A549 (cell line): ENCODE results near the gene TAF9B. TPM values are rescaled to one million over a fixed set of nuclear protein-coding genes. Genes with fewer than 3 reads are reported as not detected.
A peak's percentile ranks its signal among the peaks of the same experiment; 100 is the strongest.

Experiments
- ATAC-seq, 2 experiments: fragments of 200-7000 bp in 1 of 2; fragments of >200 bp in 1 of 2; cut with Nextera tagmentation in 1 of 2; cut with Tn5 transposase in 1 of 2; 3 replicates each; pipeline versions ENCODE4 v1.8.0 to v1.9.1; 2018 to 2020; ENCODE audit warnings: mild to moderate bottlenecking in 1 of 2, moderate library complexity in 1 of 2
- CTCF ChIA-PET: fragments of 300-600 bp; sonication (Branson Sonifier 250); formaldehyde crosslinking; extraction: SDS; loops from one replicate; lab custom pipeline; 2021; ENCODE audit warnings: antibody characterized with exemption, inconsistent platforms; lab: Yijun Ruan, JAX
- POLR2A ChIA-PET: fragments of 350-600 bp; formaldehyde crosslinking; extraction: SDS; loops from one replicate; lab custom pipeline; 2021; ENCODE audit warnings: antibody characterized with exemption, inconsistent platforms; lab: Yijun Ruan, JAX
- DNase-seq, 2 experiments: peaks; one replicate each; pipeline versions ENCODE4 v3.0.0 to v3.0.0-alpha.2; 2011 to 2016; ENCODE audit warnings: low read depth in 1 of 2, low spot score in 1 of 2
- FAIRE-seq: peaks from 2 replicates; lab custom pipeline; 2011; peaks lifted over from hg19 to GRCh38; lab: Jason Lieb, UNC
- H3K27ac ChIP-seq, 2 experiments: fragments of >200 bp; sonication (Bioruptor Twin); formaldehyde crosslinking; 3 replicates each; pipeline ENCODE4 v1.5.1; 2016 to 2017
- H3K4me1 ChIP-seq: fragments of >200 bp; sonication (Bioruptor Twin); formaldehyde crosslinking; 3 replicates; pipeline ENCODE4 v1.6.1; 2016
- H3K4me2 ChIP-seq: fragments of >200 bp; sonication (Bioruptor Twin); formaldehyde crosslinking; 3 replicates; pipeline ENCODE4 v1.6.1; 2016
- H3K4me3 ChIP-seq: fragments of >200 bp; sonication (Bioruptor Twin); formaldehyde crosslinking; 3 replicates; pipeline ENCODE4 v1.5.1; 2016
- H3K9me3 ChIP-seq: fragments of >200 bp; sonication (Bioruptor Twin); formaldehyde crosslinking; 3 replicates; pipeline ENCODE4 v1.6.1; 2016
- ATOH8 ChIP-seq: fragments of 250-450 bp; sonication (Bioruptor Pico); IDR thresholded peaks from 2 replicates; pipeline ENCODE4 v1.5.0; 2020; ENCODE audit warnings: low read depth, mild to moderate bottlenecking, moderate library complexity
- CBX8 ChIP-seq: fragments of 200-600 bp; sonication (generic); IDR thresholded peaks from 2 replicates; pipeline ENCODE4 v1.6.1; 2016
- CHD2 ChIP-seq: fragments of 150-350 bp; IDR thresholded peaks from 2 replicates; pipeline ENCODE4 v1.6.1; 2014; ENCODE audit warnings: low read length; ENCODE audit not compliant: partially characterized antibody
- E2F6 ChIP-seq: IDR thresholded peaks from 2 replicates; pipeline ENCODE4 v1.6.1; 2012; ENCODE audit warnings: low read depth, borderline replicate concordance
- EHMT2 ChIP-seq: fragments of 200-600 bp; sonication (generic); IDR thresholded peaks from 2 replicates; pipeline ENCODE4 v1.6.1; 2016; ENCODE audit warnings: antibody characterized with exemption, low read depth, mild to moderate bottlenecking, moderate library complexity
- FOXS1 ChIP-seq: fragments of 250-450 bp; sonication (Bioruptor Pico); IDR thresholded peaks from 2 replicates; pipeline ENCODE4 v1.5.0; 2020; ENCODE audit warnings: mild to moderate bottlenecking, moderate library complexity
- HEYL ChIP-seq: fragments of 250-450 bp; sonication (Bioruptor Pico); IDR thresholded peaks from 2 replicates; pipeline ENCODE4 v1.8.0; 2021; ENCODE audit warnings: mild to moderate bottlenecking, moderate library complexity
- HOXA7 ChIP-seq: fragments of 250-450 bp; sonication (Bioruptor Pico); IDR thresholded peaks from 2 replicates; pipeline ENCODE4 v1.5.0; 2020; ENCODE audit warnings: mild to moderate bottlenecking, moderate library complexity
- HOXB13 ChIP-seq: fragments of 250-450 bp; sonication (Bioruptor Pico); IDR thresholded peaks from 2 replicates; pipeline ENCODE4 v1.5.0; 2020; ENCODE audit warnings: low read depth, mild to moderate bottlenecking, moderate library complexity
- KDM1A ChIP-seq: fragments of 200-600 bp; sonication (generic); IDR thresholded peaks from 2 replicates; pipeline ENCODE4 v1.6.1; 2016; ENCODE audit warnings: low read depth, mild to moderate bottlenecking
- MAFK ChIP-seq: fragments of 450-650 bp; IDR thresholded peaks from 2 replicates; pipeline ENCODE4 v1.6.1; 2014; ENCODE audit not compliant: partially characterized antibody
- MYC ChIP-seq: IDR thresholded peaks from 2 replicates; pipeline ENCODE4 v1.6.1; 2012; ENCODE audit warnings: mild to moderate bottlenecking, inconsistent platforms, low read length, improper control_type of control experiment, borderline replicate concordance
- PBX3 ChIP-seq: IDR thresholded peaks from 2 replicates; pipeline ENCODE4 v1.6.1; 2012
- POLR2AphosphoS2 ChIP-seq: conservative IDR thresholded peaks from 2 replicates; pipeline ENCODE4 v1.6.1; 2012; ENCODE audit warnings: low read length, improper control_type of control experiment, inconsistent platforms
- REST ChIP-seq: fragments of 200-600 bp; sonication (generic); IDR thresholded peaks from 2 replicates; pipeline ENCODE4 v1.6.1; 2016; ENCODE audit warnings: antibody characterized with exemption, mild to moderate bottlenecking, moderate library complexity
- SREBF2 ChIP-seq: fragments of 450-650 bp; IDR thresholded peaks from 2 replicates; pipeline ENCODE4 v1.6.1; 2014; ENCODE audit warnings: mild to moderate bottlenecking, moderate library complexity
- TP53 ChIP-seq: fragments of 250-450 bp; sonication (Bioruptor Pico); IDR thresholded peaks from 2 replicates; pipeline ENCODE4 v1.5.0; 2021; ENCODE audit warnings: mild to moderate bottlenecking, moderate library complexity
- ZC3H11A ChIP-seq: fragments of 450-650 bp; IDR thresholded peaks from 2 replicates; pipeline ENCODE4 v1.6.1; 2014; ENCODE audit warnings: antibody characterized with exemption, mild to moderate bottlenecking
- ZNF302 ChIP-seq: fragments of 250-450 bp; sonication (Bioruptor Pico); IDR thresholded peaks from 2 replicates; pipeline ENCODE4 v1.9.0; 2021; ENCODE audit warnings: inconsistent platforms, mild to moderate bottlenecking, moderate library complexity
- WGBS: methylation state at CpG from one replicate; pipeline ENCODE4 v1.1.6; 2017; ENCODE audit errors: missing lambda C conversion rate; 5-methylcytosine and 5-hydroxymethylcytosine counted together
- polyA plus RNA-seq, 4 experiments: library from polyadenylated mRNA; depleted of rRNA in 3 of 4; stranded (reverse); fragments of >200 nt; fragmentation: RNase III in 1 of 4; extraction: RNeasy Plus Mini Kit Qiagen cat#74134 plus additional on column Dnase treatment in 1 of 4; gene quantifications; 2 replicates in 3 of 4; 3 replicates in 1 of 4; pipeline ENCODE4 v1.2.3, GENCODE V29; 2011 to 2017
- TF ChIP-seq, protein P1 (sequence below): fragments of >200 bp; sonication (Bioruptor Twin); formaldehyde crosslinking; IDR thresholded peaks from 2 replicates; pipeline ENCODE4 v1.6.1; 2016
- TF ChIP-seq, protein P2 (sequence below): fragments of 450-650 bp; IDR thresholded peaks from 2 replicates; pipeline ENCODE4 v1.6.1; 2014; ENCODE audit warnings: antibody characterized with exemption

TAF9B gene
- polyA plus RNA-seq, 2 of the 4 experiments (the other 2 are of a cell fraction): 14.5 to 43.4 TPM

DNA sequence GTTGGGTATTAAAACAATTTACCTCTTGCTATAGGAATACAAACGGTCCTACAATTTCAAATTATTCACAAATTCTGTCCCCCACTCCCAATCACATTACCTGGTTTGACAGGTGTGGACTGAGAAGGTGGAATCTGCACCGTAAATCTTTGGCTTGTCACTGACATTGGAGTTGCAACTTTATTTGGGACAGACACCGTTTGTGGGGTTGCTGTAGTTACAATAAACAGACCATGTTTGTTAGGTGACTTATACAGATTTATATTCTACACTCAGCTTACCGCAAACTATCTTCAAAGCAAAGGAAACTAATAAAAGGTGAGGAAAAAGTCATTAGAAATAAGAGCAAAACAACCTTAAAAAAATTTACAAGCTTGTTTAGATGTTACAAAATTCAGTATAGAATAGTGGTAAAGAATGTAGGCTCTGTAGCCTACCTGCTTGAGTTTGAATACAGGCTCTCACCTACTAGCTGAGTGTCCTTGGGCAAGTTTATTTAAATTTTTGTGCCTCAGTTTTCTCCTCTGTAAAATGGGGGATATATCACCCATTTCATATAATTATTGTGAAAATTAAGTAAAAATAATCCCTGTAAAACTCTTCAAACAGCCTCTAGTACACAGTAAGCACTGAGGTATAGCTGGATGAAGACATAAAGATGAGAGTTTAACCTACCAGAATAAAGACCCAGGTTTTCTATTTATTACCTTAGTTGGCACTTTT, 6.1 kb downstream of the TAF9B start:
- H3K4me1 ChIP-seq: no peaks in the 10 kb centered on the region
- H3K4me3 ChIP-seq: no peak overlapping the region
- TF ChIP-seq FOXS1 (CRISPR knock-in tag): no peak
- no peak for TF ChIP-seq HOXB13 (CRISPR knock-in tag)
- no peak for TF ChIP-seq HOXA7 (CRISPR knock-in tag)
- no peak for TF ChIP-seq KDM1A
- no peak for TF ChIP-seq ZNF302 (CRISPR knock-in tag)
- DNase-seq (no peak), ATAC-seq (0 out of 6 replicates have a peak, but pooled peaks of 1 of the 2 experiments have one; percentile 35), FAIRE-seq (no peak)
- no peaks in the 10 kb centered on the region for H3K9me3 ChIP-seq
- no peak overlapping the region for H3K27ac ChIP-seq
- no peak overlapping the region for H3K4me2 ChIP-seq
- POLR2A ChIA-PET: no interaction called here
- CTCF ChIA-PET: no interaction called here
- WGBS: 84% methylated on average over 4 of the region's 4 CpGs

DNA sequence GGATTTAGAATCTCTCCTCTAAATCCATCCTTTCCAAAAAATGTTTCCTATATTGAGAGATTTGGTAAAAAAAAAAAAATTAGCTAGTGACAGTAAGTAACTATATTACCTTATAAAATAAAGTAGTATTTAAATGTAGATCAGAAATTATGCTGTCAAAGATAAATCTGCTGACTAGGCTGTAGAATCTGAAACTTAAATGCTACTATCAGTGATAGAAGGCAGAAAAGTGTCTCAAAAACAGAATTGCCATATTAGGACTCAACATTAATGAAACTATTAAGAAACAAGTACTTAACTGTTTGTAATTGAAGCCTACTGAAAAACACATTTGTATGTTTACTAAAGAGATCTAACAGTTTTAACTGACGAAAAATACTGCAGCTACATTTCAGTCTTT, 8.3 kb downstream of the TAF9B start:
- FAIRE-seq (no peak), DNase-seq (no peak), ATAC-seq (no peak)
- peak; percentile 18 for TF ChIP-seq MAFK
- no peak for TF ChIP-seq CBX8
- H3K27ac ChIP-seq: no peak overlapping the region
- no peak overlapping the region for H3K4me2 ChIP-seq
- H3K9me3 ChIP-seq: no peaks in the 10 kb centered on the region
- H3K4me1 ChIP-seq: no peaks in the 10 kb centered on the region
- H3K4me3 ChIP-seq: no peak overlapping the region
- CTCF ChIA-PET: no interaction called here
- WGBS: 93% methylated on average over 1 of the region's 1 CpG
- POLR2A ChIA-PET: interaction anchor here (0.9 kb wide), 1 partner anchor 11 kb away, joined by 3 read pairs; no protein-coding TSS in a partner anchor

DNA sequence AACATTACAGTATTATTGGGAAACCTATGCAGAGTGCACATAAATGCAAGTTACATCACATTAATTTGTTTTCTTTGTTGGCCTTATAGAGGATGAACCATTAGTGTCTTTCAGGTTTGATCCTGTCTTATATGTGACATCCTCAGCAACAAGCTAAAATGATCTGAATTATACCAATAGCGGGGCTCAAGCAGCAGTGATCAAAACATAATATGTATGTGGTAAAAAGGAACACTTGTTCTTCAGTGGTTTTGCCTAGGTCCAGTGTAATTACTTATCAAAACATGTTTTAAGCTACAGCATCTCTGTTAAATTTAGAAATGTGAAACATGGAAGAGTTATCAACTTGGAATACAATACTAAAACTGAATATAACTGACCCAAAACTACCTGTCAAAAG, 9.1 kb downstream of the TAF9B start:
- no peak for TF ChIP-seq REST
- TF ChIP-seq, protein P1, sequence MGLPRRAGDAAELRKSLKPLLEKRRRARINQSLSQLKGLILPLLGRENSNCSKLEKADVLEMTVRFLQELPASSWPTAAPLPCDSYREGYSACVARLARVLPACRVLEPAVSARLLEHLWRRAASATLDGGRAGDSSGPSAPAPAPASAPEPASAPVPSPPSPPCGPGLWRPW: no peak
- TF ChIP-seq MYC: no peak
- TF ChIP-seq POLR2AphosphoS2: no peak
- no peak for TF ChIP-seq E2F6
- TF ChIP-seq SREBF2: no peak
- no peak overlapping the region for H3K4me3 ChIP-seq
- H3K27ac ChIP-seq: no peak overlapping the region
- FAIRE-seq (no peak), ATAC-seq (no peak), DNase-seq (no peak)
- no peak overlapping the region for H3K4me2 ChIP-seq
- 87% methylated on average over 1 of the region's 1 CpG for WGBS
- H3K4me1 ChIP-seq: no peaks in the 10 kb centered on the region
- CTCF ChIA-PET: interaction anchor here (1.0 kb wide), 1 partner anchor 13 kb away, joined by 3 read pairs; no protein-coding TSS in a partner anchor
- no peaks in the 10 kb centered on the region for H3K9me3 ChIP-seq
- POLR2A ChIA-PET: interaction anchor here (0.9 kb wide), 1 partner anchor 11 kb away, joined by 3 read pairs; no protein-coding TSS in a partner anchor

DNA sequence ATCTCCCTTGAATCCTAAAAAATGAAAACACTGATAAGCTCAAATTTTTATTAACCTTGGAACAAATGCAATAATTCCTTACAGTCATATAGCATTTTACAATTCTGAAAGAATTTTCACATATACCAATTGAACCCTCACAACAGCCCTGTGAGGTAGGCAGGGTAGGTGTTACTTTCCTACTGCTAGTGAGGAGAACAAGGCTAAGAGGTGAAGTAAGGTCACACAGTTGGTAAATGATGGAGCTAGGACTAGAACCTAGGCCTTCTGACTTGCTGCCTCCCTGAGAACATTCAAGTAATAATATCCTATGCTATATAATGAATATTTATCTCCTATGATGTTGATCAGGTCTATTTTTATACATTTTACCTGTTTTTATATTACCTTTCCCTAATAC, 9.7 kb downstream of the TAF9B start:
- ChIA-PET CTCF (interaction anchor here (1.0 kb wide), 1 partner anchor 12 kb away, joined by 3 read pairs; no protein-coding TSS in a partner anchor), POLR2A (no interaction called here)
- Histone ChIP-seq H3K27ac (no peak overlapping the region), H3K4me1 (no peaks in the 10 kb centered on the region), H3K9me3 (no peaks in the 10 kb centered on the region), H3K4me2 (no peak overlapping the region), H3K4me3 (no peak overlapping the region)
- ATAC-seq: no peak
- FAIRE-seq: peak; percentile 13
- no peak for DNase-seq
- TF ChIP-seq HEYL (CRISPR knock-in tag) (no peak), CHD2 (no peak), PBX3 (no peak), ATOH8 (CRISPR knock-in tag) (no peak), EHMT2 (no peak), SREBF2 (no peak), ZNF302 (CRISPR knock-in tag) (no peak), ZC3H11A (no peak), FOXS1 (CRISPR knock-in tag) (no peak), KDM1A (no peak), TP53 (CRISPR knock-in tag) (no peak)
- TF ChIP-seq, protein P2, sequence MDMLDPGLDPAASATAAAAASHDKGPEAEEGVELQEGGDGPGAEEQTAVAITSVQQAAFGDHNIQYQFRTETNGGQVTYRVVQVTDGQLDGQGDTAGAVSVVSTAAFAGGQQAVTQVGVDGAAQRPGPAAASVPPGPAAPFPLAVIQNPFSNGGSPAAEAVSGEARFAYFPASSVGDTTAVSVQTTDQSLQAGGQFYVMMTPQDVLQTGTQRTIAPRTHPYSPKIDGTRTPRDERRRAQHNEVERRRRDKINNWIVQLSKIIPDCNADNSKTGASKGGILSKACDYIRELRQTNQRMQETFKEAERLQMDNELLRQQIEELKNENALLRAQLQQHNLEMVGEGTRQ: no peak
- TF ChIP-seq, protein P1: no peak
